ENCODE data around the gene LCNL1.

Gene LCNL1

GRCh38 chr9:136982232-136983051, at the start of gene LCNL1:
Gene LCNL1, plus strand, starts transcription at chr9:136982993. Its CDS starts 594 bp downstream, at chr9:136983587.
- H3K4me3 ChIP-seq (ENCODE audit: low read depth, low read length), result no peak within 1 kb of the TSS
- TF ChIP-seq CTCF (IDR thresholded peaks at IDR 0.05; ENCODE audit: control insufficient read depth, extremely low read depth, insufficient read depth), result no peak
- no peak for DNase-seq (ENCODE audit: low read depth)

GRCh38 chr9:136934277-136934676, 48.5 kb upstream of the LCNL1 start:
- no peak for DNase-seq (ENCODE audit: low read depth)
- no peak for TF ChIP-seq CTCF (IDR thresholded peaks at IDR 0.05; ENCODE audit: control insufficient read depth, extremely low read depth, insufficient read depth)
- no peak overlapping the region for H3K4me3 ChIP-seq (ENCODE audit: low read depth, low read length)

- TF ChIP-seq CTCF (IDR thresholded peaks at IDR 0.05; ENCODE audit: control insufficient read depth, extremely low read depth, insufficient read depth), result no peak
- H3K4me3 ChIP-seq (ENCODE audit: low read depth, low read length), result no peak overlapping the region
- no peak for DNase-seq (ENCODE audit: low read depth)
These were observed 47.1 kb upstream of the LCNL1 start for GRCh38 chr9:136935651-136936050.

GRCh38 chr9:136936645-136937170, 46.1 kb upstream of the LCNL1 start:
- H3K4me3 ChIP-seq (ENCODE audit: low read depth, low read length), result no peak overlapping the region
- no peak for DNase-seq (ENCODE audit: low read depth)
- TF ChIP-seq CTCF (IDR thresholded peaks at IDR 0.05; ENCODE audit: control insufficient read depth, extremely low read depth, insufficient read depth), result no peak

- H3K4me3 ChIP-seq (ENCODE audit: low read depth, low read length), result no peak overlapping the region
- no peak for TF ChIP-seq CTCF (IDR thresholded peaks at IDR 0.05; ENCODE audit: control insufficient read depth, extremely low read depth, insufficient read depth)
- no peak for DNase-seq (ENCODE audit: low read depth)
These were observed 45.4 kb upstream of the LCNL1 start for GRCh38 chr9:136937186-136938001.

GRCh38 chr9:136939431-136939995, 43.3 kb upstream of the LCNL1 start:
- no peak for TF ChIP-seq CTCF (IDR thresholded peaks at IDR 0.05; ENCODE audit: control insufficient read depth, extremely low read depth, insufficient read depth)
- no peak for DNase-seq (ENCODE audit: low read depth)

More at GRCh38 chr9:136939431-136939995, 43.3 kb upstream of the LCNL1 start:
- H3K4me3 ChIP-seq (ENCODE audit: low read depth, low read length), result no peak overlapping the region

Measured in LNCaP clone FGC (cell line).